ENCODE data around the gene RTL5.

The RTL5 gene

GRCh38 chrX:72158773-72159172 is 27.1 kb upstream of the RTL5 start:
- DNase-seq (ENCODE audit: low read depth) = no peak
- TF ChIP-seq, protein P1, sequence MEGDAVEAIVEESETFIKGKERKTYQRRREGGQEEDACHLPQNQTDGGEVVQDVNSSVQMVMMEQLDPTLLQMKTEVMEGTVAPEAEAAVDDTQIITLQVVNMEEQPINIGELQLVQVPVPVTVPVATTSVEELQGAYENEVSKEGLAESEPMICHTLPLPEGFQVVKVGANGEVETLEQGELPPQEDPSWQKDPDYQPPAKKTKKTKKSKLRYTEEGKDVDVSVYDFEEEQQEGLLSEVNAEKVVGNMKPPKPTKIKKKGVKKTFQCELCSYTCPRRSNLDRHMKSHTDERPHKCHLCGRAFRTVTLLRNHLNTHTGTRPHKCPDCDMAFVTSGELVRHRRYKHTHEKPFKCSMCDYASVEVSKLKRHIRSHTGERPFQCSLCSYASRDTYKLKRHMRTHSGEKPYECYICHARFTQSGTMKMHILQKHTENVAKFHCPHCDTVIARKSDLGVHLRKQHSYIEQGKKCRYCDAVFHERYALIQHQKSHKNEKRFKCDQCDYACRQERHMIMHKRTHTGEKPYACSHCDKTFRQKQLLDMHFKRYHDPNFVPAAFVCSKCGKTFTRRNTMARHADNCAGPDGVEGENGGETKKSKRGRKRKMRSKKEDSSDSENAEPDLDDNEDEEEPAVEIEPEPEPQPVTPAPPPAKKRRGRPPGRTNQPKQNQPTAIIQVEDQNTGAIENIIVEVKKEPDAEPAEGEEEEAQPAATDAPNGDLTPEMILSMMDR (IDR thresholded peaks at IDR 0.05; ENCODE audit: control insufficient read depth, extremely low read depth, insufficient read depth) = no peak
- no peak overlapping the region for H3K4me3 ChIP-seq (ENCODE audit: low read depth, low read length)

GRCh38 chrX:72146527-72146926 is 14.8 kb upstream of the RTL5 start:
- no peak overlapping the region for H3K4me3 ChIP-seq (ENCODE audit: low read depth, low read length)
- DNase-seq (ENCODE audit: low read depth) = no peak
- TF ChIP-seq, protein P1 (IDR thresholded peaks at IDR 0.05; ENCODE audit: control insufficient read depth, extremely low read depth, insufficient read depth) = no peak

DNA sequence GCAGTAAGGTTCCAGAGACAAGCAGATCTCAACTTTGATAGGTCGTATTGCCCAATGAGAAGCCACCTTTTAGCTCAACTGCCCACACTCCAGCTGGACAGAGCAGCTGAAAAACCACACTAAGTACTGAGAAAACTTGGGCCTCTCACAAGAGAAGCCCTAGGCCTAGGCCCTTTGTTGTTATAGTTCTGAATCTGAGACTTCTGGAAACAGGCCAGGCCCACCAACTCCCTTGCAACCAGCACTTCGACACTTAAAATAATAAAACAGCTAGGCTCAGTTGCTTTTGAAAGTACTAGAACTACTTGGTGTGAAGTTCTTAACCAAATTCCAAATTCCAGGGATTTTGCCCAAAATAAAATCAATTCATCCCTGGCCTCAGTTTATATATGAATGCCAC is 13.5 kb upstream of the RTL5 start:
- DNase-seq (ENCODE audit: low read depth) = no peak
- TF ChIP-seq, protein P1 (IDR thresholded peaks at IDR 0.05; ENCODE audit: control insufficient read depth, extremely low read depth, insufficient read depth) = no peak
- H3K4me3 ChIP-seq (ENCODE audit: low read depth, low read length) = no peak overlapping the region

DNA sequence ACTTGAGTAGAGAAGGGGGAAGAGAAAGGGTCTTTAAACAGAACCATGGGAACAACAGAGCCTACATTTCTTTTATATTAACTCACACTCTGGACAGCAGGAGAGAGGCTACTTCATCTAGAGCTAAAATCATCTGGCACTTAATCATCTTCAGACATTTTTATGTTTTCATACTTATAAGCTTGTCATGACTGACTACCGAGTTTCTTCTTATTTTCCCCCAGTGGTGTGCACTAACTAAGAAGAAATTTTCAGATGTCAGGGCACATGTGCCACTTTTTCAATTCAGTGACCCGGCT is 11.8 kb upstream of the RTL5 start:
- no peak overlapping the region for H3K4me3 ChIP-seq (ENCODE audit: low read depth, low read length)
- no peak for DNase-seq (ENCODE audit: low read depth)
- TF ChIP-seq, protein P1 (IDR thresholded peaks at IDR 0.05; ENCODE audit: control insufficient read depth, extremely low read depth, insufficient read depth) = no peak

- no peak for DNase-seq (ENCODE audit: low read depth)
- TF ChIP-seq, protein P1 (IDR thresholded peaks at IDR 0.05; ENCODE audit: control insufficient read depth, extremely low read depth, insufficient read depth) = no peak
- H3K4me3 ChIP-seq (ENCODE audit: low read depth, low read length) = no peak overlapping the region
Measured at GRCh38 chrX:72142794-72143608, 11.3 kb upstream of the RTL5 start.

- no peak for DNase-seq (ENCODE audit: low read depth)
Measured at GRCh38 chrX:72142094-72142793, 10.5 kb upstream of the RTL5 start.

More at GRCh38 chrX:72142094-72142793, 10.5 kb upstream of the RTL5 start:
- TF ChIP-seq, protein P1 (IDR thresholded peaks at IDR 0.05; ENCODE audit: control insufficient read depth, extremely low read depth, insufficient read depth) = no peak
- no peak overlapping the region for H3K4me3 ChIP-seq (ENCODE audit: low read depth, low read length)
